GM12872 (cell line): Measurements from ENCODE around the gene TBL1XR1.

Experiments used
- CTCF ChIP-seq: IDR thresholded peaks from 3 replicates; pipeline ENCODE4 v1.5.1; 2011; ENCODE audit warnings: low read depth, mild to moderate bottlenecking, low read length, moderate library complexity; ENCODE audit not compliant: insufficient read depth

The TBL1XR1 gene

GRCh38 chr3:177149106-177149505, 48.2 kb downstream of the TBL1XR1 start:
- TF ChIP-seq CTCF, result no peak

GRCh38 chr3:177147790-177148189, 49.5 kb downstream of the TBL1XR1 start:
- no peak for TF ChIP-seq CTCF

GRCh38 chr3:177146646-177147045, 50.6 kb downstream of the TBL1XR1 start:
- no peak for TF ChIP-seq CTCF

- no peak for TF ChIP-seq CTCF
Measured at GRCh38 chr3:177145954-177146353, 51.3 kb downstream of the TBL1XR1 start.

GRCh38 chr3:177145381-177145780, 51.9 kb downstream of the TBL1XR1 start:
- no peak for TF ChIP-seq CTCF

- TF ChIP-seq CTCF, result no peak
Measured at GRCh38 chr3:177144922-177145321, 52.4 kb downstream of the TBL1XR1 start.

- TF ChIP-seq CTCF, result no peak
Measured at GRCh38 chr3:177141899-177142646, 55.2 kb downstream of the TBL1XR1 start.
